OCI-LY3 (cell line): ENCODE measurements around the gene EOLA1.
"Not testable (repeated sequence)": the region's sequence is repeated elsewhere in the genome, so short reads cannot be mapped to it uniquely, and the experiment has no call there.

Experiments
- H2AFZ ChIP-seq: fragments of 200-600, 300-600 bp; shearing (Covaris generic); 2 replicates; pipeline ENCODE4 v1.6.0; 2014; ENCODE audit warnings: antibody characterized with exemption, low read depth, low read length
- H3K27ac ChIP-seq: fragments of 200-600, 300-600 bp; sonication (generic); 2 replicates; pipeline ENCODE4 v1.5.1; 2014; ENCODE audit warnings: mild to moderate bottlenecking, low read length, moderate library complexity, mixed read lengths
- H3K27me3 ChIP-seq: fragments of 200-600, 300-600 bp; sonication (generic); 2 replicates; pipeline ENCODE4 v1.6.1; 2014; ENCODE audit warnings: low read depth, low read length, mixed read lengths
- H3K36me3 ChIP-seq: fragments of 200-600, 300-600 bp; sonication (generic); replicated peaks from 2 replicates; pipeline ENCODE3; 2014; ENCODE audit warnings: low read depth, low read length, mixed read lengths
- H3K4me1 ChIP-seq: fragments of 300-600, 200-600 bp; sonication (generic); 2 replicates; pipeline ENCODE4 v1.6.1; 2014; ENCODE audit warnings: low read length, mixed read lengths
- H3K4me2 ChIP-seq: fragments of 200-600, 300-600 bp; sonication (generic); 2 replicates; pipeline ENCODE4 v1.6.1; 2014; ENCODE audit warnings: low read length, mixed read lengths
- H3K4me3 ChIP-seq: fragments of 300-600, 200-600 bp; sonication (generic); 2 replicates; pipeline ENCODE4 v1.5.1; 2014; ENCODE audit warnings: antibody characterized with exemption, mild to moderate bottlenecking, low read length, moderate library complexity
- H3K79me2 ChIP-seq: fragments of 300-600, 200-600 bp; shearing (Covaris generic); 2 replicates; pipeline ENCODE4 v1.6.1; 2014; ENCODE audit warnings: mild to moderate bottlenecking, low read length, mixed read lengths
- H3K9ac ChIP-seq: fragments of 300-600, 200-600 bp; shearing (Covaris generic); 2 replicates; pipeline ENCODE4 v1.6.0; 2014; ENCODE audit warnings: mild to moderate bottlenecking, low read length, moderate library complexity
- H3K9me3 ChIP-seq: fragments of 200-600, 300-600 bp; shearing (Covaris generic); 2 replicates; pipeline ENCODE4 v1.6.1; 2014; ENCODE audit warnings: low read length, mixed read lengths; ENCODE audit not compliant: insufficient read depth
- H4K20me1 ChIP-seq: fragments of 200-600, 300-600 bp; sonication (generic); 2 replicates; pipeline ENCODE4 v1.6.1; 2016; ENCODE audit warnings: low read length, mixed read lengths; ENCODE audit not compliant: insufficient read depth
- CTCF ChIP-seq: fragments of 200-600, 300-600 bp; sonication (generic); IDR thresholded peaks from 2 replicates; pipeline ENCODE4 v1.5.1; 2014; ENCODE audit warnings: antibody characterized with exemption, low read length, low read depth
- EZH2phosphoT487 ChIP-seq: fragments of 200-600 bp; shearing (Covaris generic); IDR thresholded peaks from 2 replicates; pipeline ENCODE4 v1.6.1; 2018; ENCODE audit warnings: antibody characterized with exemption, mixed run types, low read depth

Gene EOLA1

GRCh38 chrX:149527705-149528104 lies 13.1 kb upstream of the EOLA1 start:
- peak; percentile 52 for TF ChIP-seq CTCF
- TF ChIP-seq EZH2phosphoT487, result no peak

GRCh38 chrX:149528381-149528780 lies 12.4 kb upstream of the EOLA1 start:
- Histone ChIP-seq H3K27ac (no peak overlapping the region), H2AFZ (no peak overlapping the region), H3K79me2 (no peaks in the 10 kb centered on the region), H4K20me1 (no peaks in the 10 kb centered on the region), H3K9ac (no peak overlapping the region), H3K36me3 (peaks cover 13% of the 10 kb centered on the region), H3K4me2 (no peak overlapping the region), H3K4me3 (no peak overlapping the region), H3K9me3 (no peaks in the 10 kb centered on the region), H3K4me1 (peaks cover 50% of the 10 kb centered on the region), H3K27me3 (no peaks in the 10 kb centered on the region)
- TF ChIP-seq CTCF (no peak), EZH2phosphoT487 (no peak)

More at GRCh38 chrX:149527705-149528104, 13.1 kb upstream of the EOLA1 start:
- Histone ChIP-seq H3K9ac (no peak overlapping the region), H2AFZ (no peak overlapping the region), H3K4me3 (no peak overlapping the region), H3K79me2 (no peaks in the 10 kb centered on the region), H3K27me3 (no peaks in the 10 kb centered on the region), H3K27ac (no peak overlapping the region), H3K36me3 (peaks cover 13% of the 10 kb centered on the region), H3K4me1 (peaks cover 50% of the 10 kb centered on the region), H4K20me1 (no peaks in the 10 kb centered on the region), H3K4me2 (no peak overlapping the region), H3K9me3 (no peaks in the 10 kb centered on the region)

- H3K4me1 ChIP-seq, result peaks cover 35% of the 10 kb centered on the region
- peak overlapping the region; percentile 93 for H3K27ac ChIP-seq
- peak overlapping the region; percentile 85 for H3K4me2 ChIP-seq
- H2AFZ ChIP-seq, result no peak overlapping the region
- peak overlapping the region; percentile 53 for H3K4me3 ChIP-seq
- no peaks in the 10 kb centered on the region for H4K20me1 ChIP-seq
- no peaks in the 10 kb centered on the region for H3K79me2 ChIP-seq
- TF ChIP-seq EZH2phosphoT487, result no peak
- TF ChIP-seq CTCF, result peak; percentile 11; the same call in 1 of the 2 replicates
- no peaks in the 10 kb centered on the region for H3K27me3 ChIP-seq
- peak overlapping the region; percentile 59; the same call in 1 of the 2 replicates for H3K9ac ChIP-seq
- peaks cover 13% of the 10 kb centered on the region for H3K36me3 ChIP-seq
- H3K9me3 ChIP-seq, result no peaks in the 10 kb centered on the region
Observed at GRCh38 chrX:149531599-149531998, 9.2 kb upstream of the EOLA1 start.

- not testable (repeated sequence) for H3K4me2 ChIP-seq, H2AFZ ChIP-seq, H3K9ac ChIP-seq, H3K27ac ChIP-seq, H4K20me1 ChIP-seq, H3K9me3 ChIP-seq, H3K27me3 ChIP-seq, H3K4me3 ChIP-seq, H3K79me2 ChIP-seq
- H3K36me3 ChIP-seq, result peaks cover 13% of the 10 kb centered on the region
- peaks cover 34% of the 10 kb centered on the region for H3K4me1 ChIP-seq
Observed at GRCh38 chrX:149532868-149533267, 7.9 kb upstream of the EOLA1 start.

GRCh38 chrX:149533999-149534398 lies 6.8 kb upstream of the EOLA1 start:
- H3K27ac ChIP-seq, H3K79me2 ChIP-seq, H3K27me3 ChIP-seq, H2AFZ ChIP-seq, H3K9ac ChIP-seq, H3K4me2 ChIP-seq, H3K9me3 ChIP-seq, H4K20me1 ChIP-seq, H3K4me3 ChIP-seq: not testable (repeated sequence)
- Histone ChIP-seq H3K36me3 (peaks cover 11% of the 10 kb centered on the region), H3K4me1 (peaks cover 36% of the 10 kb centered on the region)

- H3K4me3 ChIP-seq, H3K9ac ChIP-seq, H3K9me3 ChIP-seq, H3K4me2 ChIP-seq, H2AFZ ChIP-seq, H4K20me1 ChIP-seq, H3K79me2 ChIP-seq, H3K27me3 ChIP-seq, H3K27ac ChIP-seq: not testable (repeated sequence)
- Histone ChIP-seq H3K36me3 (peaks cover 10% of the 10 kb centered on the region), H3K4me1 (peaks cover 37% of the 10 kb centered on the region)
Observed at GRCh38 chrX:149534926-149535602, 5.7 kb upstream of the EOLA1 start.

GRCh38 chrX:149537474-149537873 lies 3.3 kb upstream of the EOLA1 start:
- peak overlapping the region; percentile 44; the same call in 1 of the 2 replicates for H3K9ac ChIP-seq
- H3K9me3 ChIP-seq, H3K36me3 ChIP-seq, H2AFZ ChIP-seq, H3K27me3 ChIP-seq, H4K20me1 ChIP-seq: not testable (repeated sequence)
- peaks cover 19% of the 10 kb centered on the region for H3K4me1 ChIP-seq
- peaks cover 11% of the 10 kb centered on the region for H3K79me2 ChIP-seq
- H3K4me3 ChIP-seq, result peak overlapping the region; percentile 37; the same call in 1 of the 2 replicates
- peak overlapping the region; percentile 70 for H3K27ac ChIP-seq
- H3K4me2 ChIP-seq, result peak overlapping the region; percentile 56
